ENCODE results near the gene NEDD4. TPM values are rescaled to one million over a fixed set of nuclear protein-coding genes. Genes with fewer than 3 reads are reported as not detected.
A peak's percentile ranks its signal among the peaks of the same experiment; 100 is the strongest.

Gene NEDD4
- polyA plus RNA-seq, 2 of the 4 experiments (the other 2 are of a cell fraction), result 56.4 to 78.8 TPM

GRCh38 chr15:55980511-55980910 lies 12.9 kb downstream of the NEDD4 start (continued):
- TF ChIP-seq RAD21 (conservative IDR thresholded peaks at IDR 0.05 in 1 of 2, IDR thresholded peaks at IDR 0.05 in 1 of 2) (no peak), FOXS1 (CRISPR knock-in tag; IDR thresholded peaks at IDR 0.05) (no peak), RNF2 (IDR thresholded peaks at IDR 0.05; ENCODE audit: borderline replicate concordance, low read depth) (no peak), ZC3H11A (IDR thresholded peaks at IDR 0.05) (no peak)

DNA sequence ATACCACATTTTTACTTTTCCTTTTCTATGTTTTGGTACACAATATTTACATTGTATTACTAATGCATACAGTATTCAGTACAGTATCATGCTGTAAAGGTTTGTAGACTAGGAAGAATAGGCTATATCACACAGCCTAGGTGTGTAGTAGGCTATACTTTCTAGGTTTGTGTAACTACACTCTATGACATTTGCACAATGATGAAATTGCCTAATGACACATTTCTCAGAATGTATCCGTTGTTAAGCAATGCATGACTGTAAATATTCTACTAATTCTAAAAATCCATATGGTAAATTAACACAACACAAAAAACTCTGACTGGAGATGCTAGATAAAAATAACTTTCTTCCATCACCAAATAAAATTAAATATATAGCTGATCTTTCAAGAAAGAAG lies 16.2 kb downstream of the NEDD4 start:
- TF ChIP-seq CEBPB (IDR thresholded peaks at IDR 0.05) (peak; percentile 47 to 64; a peak in 2 of 4 replicates), ESRRA (IDR thresholded peaks at IDR 0.05; ENCODE audit: borderline replicate concordance, low read length) (no peak), HES2 (IDR thresholded peaks at IDR 0.05) (0 out of 2 replicates have a peak, but pooled peaks have one; percentile 24), MAFK (IDR thresholded peaks at IDR 0.05; ENCODE audit: partially characterized antibody) (no peak), EHMT2 (IDR thresholded peaks at IDR 0.05; ENCODE audit: low read depth) (no peak)
- FAIRE-seq (no peak), ATAC-seq (no peak), DNase-seq (ENCODE audit: low read depth in 1 of 2, low spot score in 1 of 2) (no peak)
- Histone ChIP-seq H3K4me1 (peaks cover 19% of the 10 kb centered on the region; the same call in 2 of the 3 replicates), H3K4me3 (no peak overlapping the region), H3K4me2 (peak overlapping the region; percentile 22; the same call in 2 of the 3 replicates), H3K9me3 (no peaks in the 10 kb centered on the region), H3K27ac (no peak overlapping the region)
- ChIA-PET CTCF (interaction anchor here (0.5 kb wide), 1 partner anchor 112 kb away, joined by 3 read pairs; no protein-coding TSS in a partner anchor), POLR2A (no interaction called here)
- 39% methylated on average over 1 of the region's 1 CpG for WGBS (ENCODE audit: missing lambda C conversion rate)

GRCh38 chr15:55970286-55970685 lies 23.1 kb downstream of the NEDD4 start:
- WGBS (ENCODE audit: missing lambda C conversion rate), result 95% methylated on average over 1 of the region's 1 CpG
- ATAC-seq (no peak), DNase-seq (ENCODE audit: low read depth in 1 of 2, low spot score in 1 of 2) (no peak), FAIRE-seq (no peak)
- ChIA-PET POLR2A (no interaction called here), CTCF (interaction anchor here (1.2 kb wide), 1 partner anchor 82 kb away, joined by 3 read pairs; no protein-coding TSS in a partner anchor)
- Histone ChIP-seq H3K4me2 (no peak overlapping the region), H3K4me1 (no peaks in the 10 kb centered on the region), H3K9me3 (no peaks in the 10 kb centered on the region), H3K4me3 (no peak overlapping the region), H3K27ac (no peak overlapping the region)
- TF ChIP-seq GATA3 (IDR thresholded peaks at IDR 0.05; ENCODE audit: borderline replicate concordance) (no peak), JUN (IDR thresholded peaks at IDR 0.05) (no peak), ZC3H11A (IDR thresholded peaks at IDR 0.05) (no peak), JUNB (IDR thresholded peaks at IDR 0.05) (no peak), BCL3 (IDR thresholded peaks at IDR 0.05) (no peak), MAFK (IDR thresholded peaks at IDR 0.05; ENCODE audit: partially characterized antibody) (no peak), CBX2 (IDR thresholded peaks at IDR 0.05; ENCODE audit: borderline replicate concordance, low read depth) (no peak), USF2 (IDR thresholded peaks at IDR 0.05) (no peak), RCOR1 (IDR thresholded peaks at IDR 0.05; ENCODE audit: low read depth, low read length) (no peak), ESRRA (IDR thresholded peaks at IDR 0.05; ENCODE audit: borderline replicate concordance, low read length) (no peak), TFCP2L1 (CRISPR knock-in tag; IDR thresholded peaks at IDR 0.05) (no peak), NR3C1 (IDR thresholded peaks at IDR 0.05) (no peak), RNF2 (IDR thresholded peaks at IDR 0.05; ENCODE audit: borderline replicate concordance, low read depth) (no peak), CEBPB (IDR thresholded peaks at IDR 0.05) (no peak), POLR2A (IDR thresholded peaks at IDR 0.05; ENCODE audit: low read length) (no peak), ATOH8 (CRISPR knock-in tag; IDR thresholded peaks at IDR 0.05; ENCODE audit: low read depth) (no peak)
- TF ChIP-seq, protein P1, sequence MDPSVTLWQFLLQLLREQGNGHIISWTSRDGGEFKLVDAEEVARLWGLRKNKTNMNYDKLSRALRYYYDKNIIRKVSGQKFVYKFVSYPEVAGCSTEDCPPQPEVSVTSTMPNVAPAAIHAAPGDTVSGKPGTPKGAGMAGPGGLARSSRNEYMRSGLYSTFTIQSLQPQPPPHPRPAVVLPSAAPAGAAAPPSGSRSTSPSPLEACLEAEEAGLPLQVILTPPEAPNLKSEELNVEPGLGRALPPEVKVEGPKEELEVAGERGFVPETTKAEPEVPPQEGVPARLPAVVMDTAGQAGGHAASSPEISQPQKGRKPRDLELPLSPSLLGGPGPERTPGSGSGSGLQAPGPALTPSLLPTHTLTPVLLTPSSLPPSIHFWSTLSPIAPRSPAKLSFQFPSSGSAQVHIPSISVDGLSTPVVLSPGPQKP (IDR thresholded peaks at IDR 0.05; ENCODE audit: low read depth, low read length), result no peak
- TF ChIP-seq, protein P2, sequence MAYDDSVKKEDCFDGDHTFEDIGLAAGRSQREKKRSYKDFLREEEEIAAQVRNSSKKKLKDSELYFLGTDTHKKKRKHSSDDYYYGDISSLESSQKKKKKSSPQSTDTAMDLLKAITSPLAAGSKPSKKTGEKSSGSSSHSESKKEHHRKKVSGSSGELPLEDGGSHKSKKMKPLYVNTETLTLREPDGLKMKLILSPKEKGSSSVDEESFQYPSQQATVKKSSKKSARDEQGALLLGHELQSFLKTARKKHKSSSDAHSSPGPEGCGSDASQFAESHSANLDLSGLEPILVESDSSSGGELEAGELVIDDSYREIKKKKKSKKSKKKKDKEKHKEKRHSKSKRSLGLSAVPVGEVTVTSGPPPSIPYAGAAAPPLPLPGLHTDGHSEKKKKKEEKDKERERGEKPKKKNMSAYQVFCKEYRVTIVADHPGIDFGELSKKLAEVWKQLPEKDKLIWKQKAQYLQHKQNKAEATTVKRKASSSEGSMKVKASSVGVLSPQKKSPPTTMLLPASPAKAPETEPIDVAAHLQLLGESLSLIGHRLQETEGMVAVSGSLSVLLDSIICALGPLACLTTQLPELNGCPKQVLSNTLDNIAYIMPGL (CRISPR knock-in tag; IDR thresholded peaks at IDR 0.05; ENCODE audit: borderline replicate concordance), result no peak

Data from A549 (cell line).